Hepatocyte (in vitro differentiated cells): ENCODE measurements around the gene COX20. TPM values are rescaled to one million over a fixed set of nuclear protein-coding genes. Genes with fewer than 3 reads are reported as not detected.

Source experiments
- DNase-seq: peaks from one replicate; pipeline ENCODE4 v3.0.0-alpha.2; 2016; ENCODE audit warnings: low spot score
- H2AFZ ChIP-seq: fragments of 200-600 bp; sonication (generic); 2 replicates; pipeline ENCODE4 v1.6.0; 2016; ENCODE audit warnings: antibody characterized with exemption, mild to moderate bottlenecking
- H3K27ac ChIP-seq: fragments of 200-600 bp; sonication (generic); 2 replicates; pipeline ENCODE4 v1.5.1; 2016; ENCODE audit warnings: mild to moderate bottlenecking
- H3K27me3 ChIP-seq: fragments of 200-600 bp; sonication (generic); 2 replicates; pipeline ENCODE4 v1.6.1; 2016
- H3K36me3 ChIP-seq: fragments of 200-600 bp; sonication (generic); replicated peaks from 2 replicates; pipeline ENCODE4 v1.5.1; 2016; ENCODE audit warnings: low read depth; ENCODE audit not compliant: insufficient read depth
- H3K4me1 ChIP-seq: fragments of 200-600 bp; sonication (generic); 2 replicates; pipeline ENCODE4 v1.5.1; 2016; ENCODE audit warnings: mild to moderate bottlenecking, moderate library complexity; ENCODE audit not compliant: insufficient read depth
- H3K4me2 ChIP-seq: fragments of 200-600 bp; sonication (generic); 2 replicates; pipeline ENCODE4 v1.6.0; 2016
- H3K4me3 ChIP-seq: fragments of 200-600 bp; sonication (generic); 2 replicates; pipeline ENCODE4 v1.5.1; 2016; ENCODE audit warnings: mild to moderate bottlenecking
- H3K79me2 ChIP-seq: fragments of 200-600 bp; sonication (generic); 2 replicates; pipeline ENCODE4 v1.6.0; 2017; ENCODE audit warnings: mild to moderate bottlenecking
- H3K9me2 ChIP-seq: fragments of 200-600 bp; sonication (generic); replicated peaks from 2 replicates; pipeline ENCODE4 v1.6.0; 2017; ENCODE audit warnings: mild to moderate bottlenecking; ENCODE audit not compliant: insufficient read depth
- H3K9me3 ChIP-seq: fragments of 200-600 bp; sonication (generic); 2 replicates; pipeline ENCODE4 v1.5.1; 2016; ENCODE audit warnings: low read depth, mild to moderate bottlenecking
- H4K20me1 ChIP-seq: fragments of 200-600 bp; sonication (generic); 2 replicates; pipeline ENCODE4 v1.6.0; 2016; ENCODE audit warnings: mild to moderate bottlenecking; ENCODE audit not compliant: insufficient read depth, poor library complexity, severe bottlenecking
- CTCF ChIP-seq: fragments of 200-600 bp; sonication (generic); IDR thresholded peaks from 2 replicates; pipeline ENCODE4 v1.5.1; 2016; ENCODE audit warnings: antibody characterized with exemption, mild to moderate bottlenecking; ENCODE audit not compliant: poor library complexity
- EZH2 ChIP-seq: fragments of 200-600 bp; sonication (generic); IDR thresholded peaks from 2 replicates; pipeline ENCODE4 v1.6.1; 2016; ENCODE audit warnings: antibody characterized with exemption, mild to moderate bottlenecking, borderline replicate concordance
- EZH2phosphoT487 ChIP-seq: fragments of 200-600 bp; sonication (generic); IDR thresholded peaks from one replicate; pipeline ENCODE4 v1.6.1; 2018; ENCODE audit warnings: antibody characterized with exemption, mild to moderate bottlenecking, low read depth, moderate library complexity; ENCODE audit not compliant: unreplicated experiment, severe bottlenecking
- WGBS: methylation state at CpG from one replicate; pipeline ENCODE4 v1.1.6; 2016; ENCODE audit warnings: low lambda C conversion rate; ENCODE audit errors: missing lambda C conversion rate; 5-methylcytosine and 5-hydroxymethylcytosine counted together
- polyA plus RNA-seq: library from polyadenylated mRNA; unstranded; fragments of >200 nt; fragmentation: Nextera tagmentation; extraction: Ambion mirVana; gene quantifications from 2 replicates; pipeline ENCODE4 v1.2.1, GENCODE V29; 2016
- total RNA-seq: library from RNA; depleted of rRNA; stranded (reverse); fragments of >200 nt; gene quantifications from 2 replicates; pipeline ENCODE4 v1.2.3, GENCODE V29; 2014

The COX20 gene
- total and polyA plus RNA-seq, 2 experiments from 2014 or later = 32.0 to 61.9 TPM

DNA sequence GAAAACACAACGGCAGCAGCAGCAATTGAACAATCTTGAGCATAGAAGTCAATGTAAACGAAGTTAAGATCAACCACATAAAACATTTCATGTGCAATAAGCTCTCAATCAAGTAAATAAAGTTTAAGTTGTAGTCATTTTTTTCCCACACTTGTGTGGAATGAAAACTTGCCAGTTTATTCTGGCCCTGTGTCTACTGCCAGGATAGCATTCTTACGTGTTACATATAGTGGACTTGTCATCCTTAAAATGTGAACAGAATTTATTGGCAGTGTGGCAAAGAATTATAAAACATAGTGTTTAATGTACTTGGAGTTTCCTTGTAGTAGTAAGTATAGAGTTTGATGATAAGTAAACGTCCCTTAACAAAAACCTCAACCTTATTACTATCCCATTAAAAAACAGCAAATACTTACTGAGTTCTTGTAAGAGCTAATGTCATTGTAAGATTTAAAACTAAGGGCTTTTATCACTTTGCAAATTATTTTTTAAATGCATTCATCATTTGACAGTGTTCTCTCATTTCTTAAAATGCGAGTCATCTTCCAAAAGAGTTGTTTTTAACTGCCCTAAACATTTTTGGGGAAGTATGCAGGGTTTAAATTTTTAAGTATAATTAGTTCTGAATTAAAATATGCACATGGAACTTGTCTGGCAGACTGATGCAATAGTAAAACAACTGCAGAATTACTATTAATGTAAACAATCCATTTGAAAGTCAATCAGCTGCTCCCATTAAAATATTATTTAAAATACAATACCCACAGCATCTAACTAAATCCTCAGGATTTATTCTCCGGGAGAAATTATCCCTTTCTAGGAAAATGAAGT lies 7.9 kb downstream of the COX20 start:
- no peaks in the 10 kb centered on the region for H3K9me3 ChIP-seq
- no peak overlapping the region for H2AFZ ChIP-seq
- peaks cover 74% of the 10 kb centered on the region for H3K79me2 ChIP-seq
- H3K4me1 ChIP-seq = peaks cover 14% of the 10 kb centered on the region
- H4K20me1 ChIP-seq = peaks cover 3% of the 10 kb centered on the region
- TF ChIP-seq EZH2 (no peak), CTCF (no peak), EZH2phosphoT487 (no peak)
- no peaks in the 10 kb centered on the region for H3K9me2 ChIP-seq
- DNase-seq = no peak
- no peaks in the 10 kb centered on the region for H3K36me3 ChIP-seq
- H3K27me3 ChIP-seq = no peaks in the 10 kb centered on the region
- H3K27ac ChIP-seq = peak overlapping the region; percentile 13
- 81% methylated on average over 6 of the region's 6 CpGs for WGBS
- no peak overlapping the region for H3K4me2 ChIP-seq
- H3K4me3 ChIP-seq = no peak overlapping the region

DNA sequence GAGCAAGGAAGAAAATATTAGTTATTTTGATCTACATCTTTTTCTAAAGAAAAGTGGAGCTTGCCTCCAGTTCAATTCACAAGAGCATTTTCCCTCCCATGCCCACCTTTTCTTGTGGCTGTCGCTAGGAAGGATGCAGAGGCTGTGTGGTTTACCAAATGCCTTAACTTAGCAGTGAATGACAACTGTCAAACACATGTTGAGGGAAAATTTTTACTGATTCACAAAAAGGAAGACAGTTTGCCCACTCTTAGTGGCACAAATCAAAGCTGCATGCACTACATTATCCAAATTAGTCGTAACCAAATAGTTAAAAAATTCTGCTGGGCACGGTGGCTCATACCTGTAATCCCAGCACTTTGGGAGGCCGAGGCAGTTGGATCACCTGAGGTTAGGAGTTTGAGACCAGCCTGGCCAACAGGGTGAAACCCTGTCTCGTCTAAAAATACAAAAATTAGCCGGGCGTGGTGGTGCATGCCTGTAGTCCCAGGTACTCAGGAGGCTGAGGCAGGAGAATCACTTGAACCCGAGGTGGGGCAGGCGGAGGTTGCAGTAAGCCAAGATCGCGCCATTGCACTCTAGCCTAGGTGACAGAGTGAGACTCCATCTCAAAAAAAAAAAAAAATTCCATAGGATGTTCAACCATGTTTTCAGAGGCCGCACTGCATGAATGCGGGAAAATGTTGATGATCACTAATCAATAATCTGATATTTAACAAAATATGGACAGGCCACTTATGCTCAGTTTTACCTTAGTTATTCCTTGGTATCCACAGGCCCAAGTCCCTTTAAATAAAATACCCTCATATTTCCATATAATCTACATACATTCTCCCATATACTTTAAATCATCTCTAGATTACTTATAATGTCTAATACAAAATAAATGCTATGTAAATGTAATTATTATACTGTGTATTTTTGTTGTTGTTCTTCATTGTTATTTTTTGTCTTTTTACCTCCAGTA lies 9.0 kb downstream of the COX20 start:
- no peak for DNase-seq
- Histone ChIP-seq H3K9me2 (no peaks in the 10 kb centered on the region), H3K4me2 (no peak overlapping the region), H2AFZ (no peak overlapping the region), H3K27ac (peak overlapping the region; percentile 13), H3K4me1 (peaks cover 16% of the 10 kb centered on the region), H3K4me3 (no peak overlapping the region), H3K36me3 (no peaks in the 10 kb centered on the region), H3K9me3 (no peaks in the 10 kb centered on the region), H4K20me1 (peaks cover 3% of the 10 kb centered on the region), H3K27me3 (no peaks in the 10 kb centered on the region), H3K79me2 (peaks cover 69% of the 10 kb centered on the region)
- whole genome bisulfite sequencing = 92% methylated on average over 13 of the region's 13 CpGs
- TF ChIP-seq CTCF (no peak), EZH2 (no peak), EZH2phosphoT487 (no peak)

GRCh38 chr1:244846653-244847052 lies 11.2 kb downstream of the COX20 start:
- no peak for DNase-seq
- Histone ChIP-seq H4K20me1 (no peaks in the 10 kb centered on the region), H3K9me3 (no peaks in the 10 kb centered on the region), H3K4me1 (peaks cover 26% of the 10 kb centered on the region), H3K79me2 (peaks cover 69% of the 10 kb centered on the region), H3K9me2 (no peaks in the 10 kb centered on the region), H2AFZ (no peak overlapping the region), H3K4me2 (no peak overlapping the region), H3K27me3 (no peaks in the 10 kb centered on the region), H3K36me3 (no peaks in the 10 kb centered on the region), H3K27ac (no peak overlapping the region), H3K4me3 (no peak overlapping the region)
- 96% methylated on average over 6 of the region's 6 CpGs for WGBS
- TF ChIP-seq EZH2 = no peak
- no peak for TF ChIP-seq CTCF
- no peak for TF ChIP-seq EZH2phosphoT487
